GM10248 (cell line): ENCODE data around the gene MYH3.

Experiments used
- CTCF ChIA-PET: fragments of 300-600 bp; sonication (Branson Sonifier 250); formaldehyde crosslinking; extraction: SDS; loops from one replicate; lab custom pipeline; 2021; ENCODE audit warnings: antibody characterized with exemption; lab: Yijun Ruan, JAX
- POLR2A ChIA-PET: fragments of 350-650 bp; sonication (Branson Sonifier 250); formaldehyde crosslinking; extraction: SDS; loops from one replicate; lab custom pipeline; 2020; ENCODE audit warnings: antibody characterized with exemption; lab: Yijun Ruan, JAX
- DNase-seq: peaks from one replicate; pipeline ENCODE4 v3.0.0; 2012; ENCODE audit errors: extremely low spot score
- CTCF ChIP-seq: IDR thresholded peaks from 2 replicates; pipeline ENCODE4 v1.5.1; 2012; ENCODE audit warnings: mild to moderate bottlenecking, low read depth; ENCODE audit errors: extremely low read depth, missing control alignments, control extremely low read depth

MYH3 gene

GRCh38 chr17:10613775-10614513 lies 43.2 kb downstream of the MYH3 start:
- no peak for TF ChIP-seq CTCF
- ChIA-PET POLR2A (no interaction called here), CTCF (interaction anchor here (1.0 to 13.2 kb wide), 25 partner anchors 12 to 1265 kb away, joined by 3 to 213 read pairs (median 5); partner anchors contain the start of gene RCVRN)
- no peak for DNase-seq

- no peak for DNase-seq
- ChIA-PET POLR2A (no interaction called here), CTCF (interaction anchor here (1.1 to 13.2 kb wide), 8 partner anchors 11 to 689 kb away, joined by 3 to 213 read pairs (median 8); no protein-coding TSS in a partner anchor)
- no peak for TF ChIP-seq CTCF
Measured at GRCh38 chr17:10612957-10613744, 44.0 kb downstream of the MYH3 start.

- POLR2A ChIA-PET, result no interaction called here
- CTCF ChIA-PET, result interaction anchor here (1.1 to 3.0 kb wide), 6 partner anchors 8 to 686 kb away, joined by 3 to 10 read pairs (median 4); no protein-coding TSS in a partner anchor
- no peak for TF ChIP-seq CTCF
- DNase-seq, result no peak
Measured at GRCh38 chr17:10610884-10611283, 46.2 kb downstream of the MYH3 start.

DNA sequence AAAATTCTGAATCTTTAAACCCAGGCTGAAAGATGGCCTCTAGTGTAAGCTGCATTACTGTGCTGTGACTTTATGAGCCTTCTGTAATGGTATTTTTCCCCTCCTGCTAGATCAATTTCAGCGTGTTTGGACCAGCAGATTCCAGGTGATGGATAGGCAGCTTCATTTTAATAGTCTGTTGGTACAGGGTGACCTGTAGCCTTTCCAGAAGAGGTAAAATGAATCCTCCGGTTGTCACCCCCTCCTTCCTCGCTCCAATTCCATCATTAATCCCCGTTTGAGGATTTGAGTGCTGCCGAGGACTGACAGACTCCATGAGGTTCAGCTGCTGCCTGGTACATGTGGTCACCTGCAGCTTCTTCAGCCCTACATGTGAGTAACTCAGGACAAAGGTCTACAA lies 48.9 kb downstream of the MYH3 start:
- DNase-seq, result no peak
- ChIA-PET CTCF (interaction anchor here (1.7 kb wide), 1 partner anchor 9 kb away, joined by 9 read pairs; no protein-coding TSS in a partner anchor), POLR2A (no interaction called here)
- no peak for TF ChIP-seq CTCF

DNA sequence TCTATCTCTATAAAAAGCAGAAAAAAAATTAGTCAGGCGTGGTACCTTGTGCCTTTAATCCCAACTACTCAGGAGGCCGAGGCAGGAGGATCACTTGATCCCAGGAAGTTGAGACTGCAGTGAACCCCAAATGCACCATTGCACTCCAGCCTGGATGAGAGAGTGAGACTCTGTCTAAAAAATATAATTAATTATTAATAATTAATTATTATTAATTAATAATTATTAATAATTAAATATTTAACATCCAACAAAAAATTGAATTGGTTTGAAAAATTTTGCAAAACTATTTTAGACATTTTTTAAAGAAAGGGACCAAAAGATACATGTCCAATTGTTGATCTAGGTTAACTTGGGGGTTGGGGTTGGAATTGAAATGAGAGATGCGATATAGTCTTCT lies 51.0 kb downstream of the MYH3 start:
- no peak for DNase-seq
- ChIA-PET POLR2A (no interaction called here), CTCF (interaction anchor here (8.5 kb wide), 1 partner anchor 11 kb away, joined by 85 read pairs; no protein-coding TSS in a partner anchor)
- TF ChIP-seq CTCF, result no peak

DNA sequence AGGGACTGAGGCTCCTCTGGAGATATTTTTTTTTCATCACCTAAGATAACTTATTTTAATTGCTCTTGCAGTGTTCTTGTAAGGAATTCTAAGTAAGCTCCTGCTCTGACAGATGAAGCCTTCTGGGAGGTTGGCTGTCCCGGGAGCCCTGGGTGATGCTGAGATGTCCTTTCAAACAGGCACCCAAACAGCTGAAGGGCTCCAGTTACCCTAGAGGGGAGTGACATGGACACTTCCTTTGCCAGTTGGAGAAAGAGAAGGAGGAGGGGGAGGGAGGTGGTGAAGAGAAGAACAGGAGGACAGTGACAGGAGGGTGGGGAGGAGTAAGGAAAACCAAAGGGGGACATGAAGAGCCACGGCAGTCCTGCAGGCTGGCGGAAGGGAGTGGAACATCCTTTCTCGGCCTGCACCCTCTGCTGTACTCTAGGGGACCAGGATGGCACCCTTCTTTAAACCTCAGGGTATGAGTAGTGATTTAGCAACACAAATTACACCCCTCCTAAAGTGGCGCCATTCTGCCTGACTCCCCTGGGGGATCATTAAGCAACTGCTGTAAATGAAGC lies 51.8 kb downstream of the MYH3 start:
- CTCF ChIA-PET, result interaction anchor here (8.5 kb wide), 1 partner anchor 12 kb away, joined by 85 read pairs; no protein-coding TSS in a partner anchor
- DNase-seq, result no peak
- POLR2A ChIA-PET, result no interaction called here
- no peak for TF ChIP-seq CTCF
